ENCODE measurements around the gene MAJIN.

Gene MAJIN

GRCh38 chr11:64909653-64910343 lies 62.1 kb downstream of the MAJIN start:
- no peak for DNase-seq

- no peak for DNase-seq
Measured at GRCh38 chr11:64908766-64909165, 63.1 kb downstream of the MAJIN start.

GRCh38 chr11:64906314-64906635 lies 65.6 kb downstream of the MAJIN start:
- DNase-seq = no peak

GRCh38 chr11:64905516-64906313 lies 66.2 kb downstream of the MAJIN start:
- DNase-seq = no peak

- no peak for DNase-seq
Measured at GRCh38 chr11:64903291-64903833, 68.5 kb downstream of the MAJIN start.

GRCh38 chr11:64902102-64902900 lies 69.6 kb downstream of the MAJIN start:
- DNase-seq = no peak

GRCh38 chr11:64900774-64901173 lies 71.1 kb downstream of the MAJIN start:
- DNase-seq = no peak

- peak; percentile 14 for DNase-seq
Measured at GRCh38 chr11:64900263-64900678, 71.6 kb downstream of the MAJIN start.

GRCh38 chr11:64898541-64898940 lies 73.4 kb downstream of the MAJIN start:
- no peak for DNase-seq

GRCh38 chr11:64898076-64898445 lies 73.8 kb downstream of the MAJIN start:
- no peak for DNase-seq

- no peak for DNase-seq
Measured at GRCh38 chr11:64897381-64898075, 74.4 kb downstream of the MAJIN start.

GRCh38 chr11:64896448-64897022 lies 75.4 kb downstream of the MAJIN start:
- DNase-seq = no peak

GRCh38 chr11:64894812-64895452 lies 77.0 kb downstream of the MAJIN start:
- DNase-seq = no peak

GRCh38 chr11:64894070-64894811 lies 77.7 kb downstream of the MAJIN start:
- peak; percentile 84 for DNase-seq

- DNase-seq = no peak
Measured at GRCh38 chr11:64893194-64894069, 78.5 kb downstream of the MAJIN start.

GRCh38 chr11:64892838-64893193 lies 79.1 kb downstream of the MAJIN start:
- DNase-seq = no peak

GRCh38 chr11:64892411-64892831 lies 79.5 kb downstream of the MAJIN start:
- no peak for DNase-seq

- no peak for DNase-seq
Measured at GRCh38 chr11:64891880-64892279, 80.0 kb downstream of the MAJIN start.

- no peak for DNase-seq
Measured at GRCh38 chr11:64891215-64891848, 80.6 kb downstream of the MAJIN start.

GRCh38 chr11:64890522-64890939 lies 81.4 kb downstream of the MAJIN start:
- DNase-seq = no peak

Measured in inflammatory macrophage treated with lipopolysaccharide for 4 hours (primary cell).